Body of pancreas (tissue), 4 donors: ENCODE measurements around the gene MAS1L. TPM values are rescaled to one million over a fixed set of nuclear protein-coding genes. Genes with fewer than 3 reads are reported as not detected.

Source experiments
- ATAC-seq: fragments of 150-250 bp; one replicate; pipeline ENCODE4 v1.9.1; 2016
- DNase-seq, 4 donors: peaks; one replicate each; pipeline ENCODE4 v3.0.0-alpha.2; 2019
- H3K27ac ChIP-seq, 4 donors: fragments of 200-600 bp; sonication (generic); 1 replicate in 3 of 4; 2 replicates in 1 of 4; pipeline versions ENCODE4 v1.5.1 to v1.6.1; 2016 to 2019; ENCODE audit warnings: mild to moderate bottlenecking in 1 of 4, mixed read lengths in 1 of 4, moderate library complexity in 1 of 4
- H3K27me3 ChIP-seq, 2 donors: fragments of 200-600 bp; sonication (generic); one replicate each; pipeline ENCODE4 v1.6.0; 2016; ENCODE audit warnings: mild to moderate bottlenecking in 1 of 2
- H3K36me3 ChIP-seq, 2 donors: fragments of 200-600 bp; sonication (generic); replicated peaks in 1 of 2; 2 replicates each; pipeline ENCODE4 v1.5.1; 2016; ENCODE audit warnings: low read depth in 2 of 2; ENCODE audit not compliant: insufficient read depth in 1 of 2
- H3K4me1 ChIP-seq: fragments of 200-600 bp; sonication (generic); one replicate; pipeline ENCODE4 v1.6.0; 2016
- H3K4me3 ChIP-seq, 2 donors: fragments of 200-600 bp; sonication (generic); 1 replicate in 1 of 2; 2 replicates in 1 of 2; pipeline ENCODE4 v1.5.1; 2016 to 2019
- H3K9me3 ChIP-seq, 3 donors: fragments of 200-600 bp; sonication (generic); 1 replicate in 2 of 3; 2 replicates in 1 of 3; pipeline ENCODE4 v1.5.1; 2016
- CTCF ChIP-seq, 7 experiments: fragments of 450-650 bp in 4 of 7; fragments of 200-600 bp in 3 of 7; sonication (generic) in 3 of 7; IDR thresholded peaks; one replicate each; pipeline ENCODE4 v1.5.1; 2016 to 2019; ENCODE audit warnings: antibody characterized with exemption in 7 of 7
- POLR2A ChIP-seq, 3 donors: fragments of 450-650 bp; IDR thresholded peaks; one replicate each; pipeline ENCODE4 v1.6.1; 2016; ENCODE audit warnings: antibody characterized with exemption in 3 of 3, mild to moderate bottlenecking in 2 of 3
- whole genome bisulfite sequencing, 2 donors: methylation state at CpG; one replicate each; pipeline ENCODE4 v1.1.5; 2017; 5-methylcytosine and 5-hydroxymethylcytosine counted together
- intact Hi-C: fragments of 100-400 bp; cut with DNase I; formaldehyde crosslinking; loops from one replicate; pipeline ENCODE4 v1.15.1; 2023
- total RNA-seq, 2 donors: library from RNA; depleted of rRNA; stranded (reverse); fragments of >200 nt; gene quantifications; one replicate each; pipeline ENCODE4 v1.1.0, GENCODE V29; 2016

The MAS1L gene
- total RNA-seq = not detected

GRCh38 chr6:29487660-29488059 is at the start of gene MAS1L:
Gene MAS1L (minus strand): TSS chr6:29487956. CDS start chr6:29487902, 54 bp downstream.
- H3K4me1 ChIP-seq = no peaks in the 10 kb centered on the region
- no peak for DNase-seq
- H3K9me3 ChIP-seq = no peaks in the 10 kb centered on the region
- WGBS, 2 donors = 93 to 97% methylated on average over 2 of the region's 2 CpGs
- TF ChIP-seq CTCF (IDR thresholded peaks at IDR 0.05) (no peak), POLR2A (IDR thresholded peaks at IDR 0.05) (no peak)
- no peak within 1 kb of the TSS for H3K27ac ChIP-seq
- intact Hi-C loops = no loop called here
- H3K4me3 ChIP-seq = no peak within 1 kb of the TSS
- H3K36me3 ChIP-seq = no peaks in the 10 kb centered on the region
- ATAC-seq = no peak
- no peaks in the 10 kb centered on the region for H3K27me3 ChIP-seq

DNA sequence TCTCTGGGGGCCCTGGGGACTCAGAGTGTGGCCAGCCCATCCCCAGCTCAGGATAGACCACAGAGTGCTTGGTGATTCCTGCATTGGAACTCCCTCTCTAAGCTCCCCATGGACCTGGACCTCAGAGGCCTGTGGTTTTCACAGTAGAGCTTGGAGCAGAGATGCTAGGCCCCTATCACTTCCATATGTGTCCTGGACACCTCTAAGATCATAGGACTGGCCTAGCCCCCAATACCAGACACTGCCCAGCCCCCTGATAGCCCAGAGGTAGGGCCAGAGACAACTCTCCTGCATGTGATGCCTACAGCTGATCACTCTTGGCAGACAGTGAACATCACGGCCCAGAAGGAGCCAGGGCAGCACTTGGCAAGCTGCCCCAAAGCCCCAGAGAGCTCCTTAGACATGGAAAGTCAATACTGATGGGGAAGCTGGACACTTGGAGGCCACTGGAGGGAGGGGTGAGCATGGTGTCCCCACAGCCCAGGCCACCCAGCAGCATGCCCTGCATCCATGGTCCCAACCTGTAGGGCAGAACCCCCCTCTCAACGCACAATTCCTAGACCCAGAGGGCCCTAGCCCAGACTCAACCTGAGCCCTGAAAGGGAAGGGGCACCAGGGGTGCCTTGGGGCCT is 44.7 kb upstream of the MAS1L start:
- intact Hi-C loops = no loop called here
- H3K27me3 ChIP-seq = no peaks in the 10 kb centered on the region
- H3K27ac ChIP-seq = no peak overlapping the region
- H3K4me3 ChIP-seq = no peak overlapping the region
- WGBS, 2 donors = 64 to 100% methylated on average over 1 to 2 of the region's 2 CpGs
- H3K36me3 ChIP-seq = no peaks in the 10 kb centered on the region
- DNase-seq (no peak), ATAC-seq (no peak)
- no peaks in the 10 kb centered on the region for H3K9me3 ChIP-seq
- H3K4me1 ChIP-seq = no peaks in the 10 kb centered on the region
- TF ChIP-seq CTCF (IDR thresholded peaks at IDR 0.05) (no peak), POLR2A (IDR thresholded peaks at IDR 0.05) (no peak)

GRCh38 chr6:29531668-29532067 is 43.9 kb upstream of the MAS1L start:
- no peak overlapping the region for H3K4me3 ChIP-seq
- H3K27ac ChIP-seq = no peak overlapping the region
- ATAC-seq = no peak
- no peaks in the 10 kb centered on the region for H3K4me1 ChIP-seq
- DNase-seq = no peak
- WGBS, 2 donors = 66% methylated on average over 3 of the region's 3 CpGs; no CpG with 5 or more reads in 1 of the 2 donors
- H3K9me3 ChIP-seq = no peaks in the 10 kb centered on the region
- no peaks in the 10 kb centered on the region for H3K27me3 ChIP-seq
- intact Hi-C loops = no loop called here
- TF ChIP-seq CTCF (IDR thresholded peaks at IDR 0.05) = no peak
- no peaks in the 10 kb centered on the region for H3K36me3 ChIP-seq

- Histone ChIP-seq H3K27me3 (no peaks in the 10 kb centered on the region), H3K9me3 (no peaks in the 10 kb centered on the region), H3K4me1 (no peaks in the 10 kb centered on the region), H3K4me3 (no peak overlapping the region), H3K27ac (no peak overlapping the region), H3K36me3 (no peaks in the 10 kb centered on the region)
- intact Hi-C loops = no loop called here
- 80 to 83% methylated on average over 1 to 2 of the region's 2 CpGs for WGBS, 2 donors
- no peak for TF ChIP-seq POLR2A (IDR thresholded peaks at IDR 0.05)
- no peak for TF ChIP-seq CTCF (IDR thresholded peaks at IDR 0.05)
- DNase-seq (no peak), ATAC-seq (no peak)
These were observed 43.0 kb upstream of the MAS1L start for GRCh38 chr6:29530671-29531310.

GRCh38 chr6:29529956-29530355 is 42.2 kb upstream of the MAS1L start:
- WGBS, 2 donors = 90 to 94% methylated on average over 3 of the region's 3 CpGs
- Histone ChIP-seq H3K9me3 (no peaks in the 10 kb centered on the region), H3K4me1 (peaks cover 7% of the 10 kb centered on the region), H3K27me3 (no peaks in the 10 kb centered on the region), H3K27ac (no peak overlapping the region), H3K4me3 (no peak overlapping the region), H3K36me3 (no peaks in the 10 kb centered on the region)
- no peak for TF ChIP-seq POLR2A (IDR thresholded peaks at IDR 0.05)
- TF ChIP-seq CTCF (IDR thresholded peaks at IDR 0.05) = no peak
- no peak for ATAC-seq
- no peak for DNase-seq
- intact Hi-C loops = no loop called here
